ENCODE results near the gene TARDBP.
"Not testable (repeated sequence)": the region's sequence is repeated elsewhere in the genome, so short reads cannot be mapped to it uniquely, and the experiment has no call there.

The TARDBP gene

GRCh38 chr1:11012260-11013159 lies at the start of gene TARDBP:
TSS of gene TARDBP (plus strand) at chr1:11012654. CDS start at chr1:11013728, 1,074 bp downstream.
- peak; percentile 33 to 87 for DNase-seq

DNA sequence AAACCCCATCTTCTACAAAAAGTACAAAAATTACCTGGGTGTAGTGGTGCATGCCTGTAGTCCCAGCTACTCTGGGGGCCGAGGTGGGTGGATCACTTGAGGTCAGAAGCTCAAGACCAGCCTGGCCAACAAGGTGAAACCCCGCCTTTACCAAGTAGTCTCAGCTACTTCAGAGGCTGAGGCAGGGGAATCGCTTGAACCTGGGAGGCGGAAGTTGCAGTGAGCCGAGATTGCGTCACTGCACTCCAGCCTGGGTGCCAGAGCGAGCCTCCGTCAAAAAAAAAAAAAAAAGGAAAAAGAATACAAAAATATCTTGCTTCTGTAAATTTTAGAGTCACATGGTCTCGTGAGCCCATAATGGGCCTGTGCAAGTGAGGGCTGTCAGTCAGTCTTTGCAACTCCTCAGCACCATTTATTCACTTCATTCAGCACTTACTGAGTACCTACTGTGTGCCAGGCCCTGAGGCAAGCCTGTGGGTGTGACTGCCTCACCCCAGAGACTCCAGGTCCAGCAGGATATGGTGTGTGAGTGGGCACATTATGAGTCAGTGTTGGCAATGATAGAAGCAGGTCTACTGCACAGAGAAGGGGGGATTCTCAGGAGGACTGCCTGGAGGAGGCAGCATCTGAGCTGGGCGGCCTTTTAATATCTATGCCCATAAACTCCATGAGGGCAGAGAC lies 46.8 kb upstream of the TARDBP start:
- DNase-seq = no peak

DNA sequence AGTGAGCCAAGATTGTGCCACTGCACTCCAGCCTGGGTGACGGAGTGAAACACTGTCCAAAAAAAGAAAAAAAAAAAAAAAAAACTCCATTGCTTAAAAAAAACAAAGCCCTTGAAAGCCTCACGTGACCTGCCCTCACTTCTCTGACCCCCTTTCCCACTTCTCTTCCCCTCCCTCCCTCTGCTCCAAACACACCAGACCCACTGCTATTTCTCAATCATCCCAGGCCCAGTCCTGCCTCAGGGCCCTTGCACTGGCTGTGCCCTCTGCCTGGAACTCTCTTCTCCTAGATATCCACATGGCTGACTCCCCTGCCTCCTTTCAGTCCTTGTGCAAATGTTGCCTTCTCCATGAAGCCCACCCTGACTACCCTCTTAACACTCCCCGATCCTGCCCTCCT lies 45.4 kb upstream of the TARDBP start:
- no peak for DNase-seq

GRCh38 chr1:10968411-10968826 lies 44.0 kb upstream of the TARDBP start:
- DNase-seq = no peak

- no peak for DNase-seq
These were observed 43.0 kb upstream of the TARDBP start for GRCh38 chr1:10969267-10969970.

DNA sequence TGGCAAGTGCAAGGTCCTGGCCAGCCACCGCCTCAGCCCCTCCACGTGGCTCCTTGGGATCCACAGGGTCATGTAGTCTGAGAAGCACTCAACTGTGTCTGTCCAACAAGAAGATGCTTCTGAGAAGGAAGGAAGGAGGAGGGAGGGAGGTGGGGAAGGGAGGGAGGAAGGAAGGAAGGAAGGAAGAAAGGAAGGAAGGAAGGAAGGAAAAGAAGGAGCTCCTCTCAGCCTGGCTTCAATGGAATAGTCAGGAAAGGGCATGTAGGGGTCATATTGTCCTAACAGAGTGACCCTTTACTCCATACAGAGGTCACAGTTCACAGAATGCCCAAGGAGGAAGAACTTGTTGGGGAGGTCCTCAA lies 42.5 kb upstream of the TARDBP start:
- DNase-seq = no peak

GRCh38 chr1:10973552-10973951 lies 38.9 kb upstream of the TARDBP start:
- DNase-seq = no peak

DNA sequence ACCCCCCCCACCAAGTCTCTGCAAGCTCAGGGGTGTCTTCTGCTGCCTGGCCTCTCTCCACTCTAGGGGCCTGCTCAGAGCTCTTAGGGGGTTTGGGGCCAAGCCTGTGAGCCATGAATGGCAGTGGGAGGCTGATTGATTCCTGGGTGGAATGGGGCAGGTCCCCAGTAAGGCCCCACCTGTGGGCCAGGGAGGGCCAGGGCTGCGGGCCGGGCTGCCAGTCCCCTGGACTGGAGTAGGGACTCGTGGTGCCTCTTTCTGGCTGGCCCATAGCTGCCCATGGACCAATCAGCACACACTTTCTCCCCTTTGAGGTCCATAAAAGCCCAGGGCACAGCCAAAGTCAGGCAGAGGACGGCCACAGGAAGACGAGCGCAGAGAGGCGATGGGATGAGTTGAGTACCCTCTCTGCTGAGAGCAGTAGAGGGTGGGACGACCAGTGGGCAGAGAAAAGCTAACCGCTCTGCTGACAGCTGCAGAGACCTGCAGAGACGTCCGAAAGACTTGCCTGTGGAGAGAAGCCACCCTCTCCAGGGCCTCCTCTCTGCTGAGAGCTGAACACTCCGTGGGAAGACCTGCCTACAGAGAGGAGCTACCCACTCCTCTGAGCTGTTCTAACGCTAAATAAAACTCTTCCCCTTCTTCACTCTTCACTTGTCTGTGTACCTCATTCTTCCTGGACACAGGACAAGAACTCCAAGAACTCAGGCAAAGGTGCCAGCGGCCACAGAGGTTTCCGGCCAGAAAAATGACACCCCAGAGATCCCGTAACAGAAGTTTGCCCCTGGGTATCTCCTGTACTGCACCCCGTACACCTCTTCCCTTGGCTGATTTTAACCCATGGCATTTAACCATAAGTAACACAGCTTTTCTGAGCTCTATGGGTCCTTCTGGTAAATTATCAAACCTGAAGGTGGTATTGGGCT lies 38.2 kb upstream of the TARDBP start:
- DNase-seq = no peak

GRCh38 chr1:10975567-10976326 lies 36.7 kb upstream of the TARDBP start:
- DNase-seq = no peak

DNA sequence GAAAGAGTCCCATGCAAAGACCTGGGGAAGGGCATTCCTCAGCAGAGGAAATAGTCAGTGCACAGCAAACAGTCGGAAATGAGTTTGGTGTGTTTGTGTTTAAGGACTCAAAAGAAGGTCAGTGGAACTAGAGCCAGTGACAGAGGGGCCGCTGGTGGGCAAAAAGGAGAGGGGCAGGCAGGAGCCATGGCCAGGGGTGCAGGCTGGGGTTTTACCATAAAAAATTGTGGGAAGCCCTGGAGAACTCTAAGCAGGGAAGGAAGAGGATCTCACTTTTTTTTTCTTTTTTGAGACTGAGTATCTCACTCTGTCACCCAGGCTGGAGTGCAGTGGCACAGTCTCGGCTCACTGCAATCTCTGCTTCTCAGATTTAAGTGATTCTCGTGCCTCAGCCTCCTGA lies 33.7 kb upstream of the TARDBP start:
- no peak for DNase-seq

GRCh38 chr1:10979483-10979920 lies 33.0 kb upstream of the TARDBP start:
- DNase-seq = no peak

- DNase-seq = no peak
These were observed 32.3 kb upstream of the TARDBP start for GRCh38 chr1:10980094-10980577.

GRCh38 chr1:10980841-10981727 lies 31.4 kb upstream of the TARDBP start:
- no peak for DNase-seq

DNA sequence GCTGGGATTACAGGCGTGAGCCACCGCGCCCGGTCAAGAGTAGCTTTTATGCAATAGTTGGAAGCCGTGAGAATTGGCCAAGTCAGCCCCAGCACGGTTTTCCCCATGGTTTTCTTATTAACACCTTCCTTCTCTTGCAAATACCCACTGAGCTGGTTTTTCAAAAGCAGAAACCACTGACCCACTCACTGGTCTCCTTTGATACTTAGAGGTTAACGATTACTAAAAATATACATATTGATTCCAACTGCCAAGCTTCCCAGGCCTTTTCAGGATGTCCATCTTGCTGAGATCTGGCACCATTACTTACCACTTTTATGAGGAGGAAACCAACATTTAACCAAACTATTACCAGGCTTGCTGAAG lies 25.9 kb upstream of the TARDBP start:
- no peak for DNase-seq

DNA sequence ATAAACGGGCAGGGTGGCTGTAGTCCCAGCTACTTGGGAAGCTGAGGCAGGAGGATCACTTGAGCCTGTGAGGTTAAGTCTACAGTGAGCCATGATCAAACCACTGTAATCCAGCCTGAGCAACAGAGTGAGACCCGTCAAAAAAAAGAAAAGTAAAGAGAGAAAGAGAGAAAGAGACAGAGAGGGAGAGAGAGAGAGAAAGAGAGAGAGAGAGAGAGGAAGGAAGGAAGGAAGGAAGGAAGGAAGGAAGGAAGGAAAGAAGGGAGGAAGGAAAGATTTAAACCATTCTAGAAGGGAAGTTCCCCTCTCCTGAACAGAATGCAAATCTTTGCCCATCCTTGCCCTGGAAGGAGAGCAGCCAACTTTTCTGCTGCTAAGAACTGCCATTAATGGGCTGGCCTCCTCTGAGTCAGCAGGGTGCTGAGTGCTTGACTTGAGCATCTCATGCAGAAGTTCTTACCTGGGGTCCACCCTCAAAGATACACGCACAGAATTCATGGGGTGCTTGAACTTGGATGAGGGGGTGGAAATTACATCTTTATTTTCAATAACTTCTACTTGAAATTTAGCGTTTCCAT lies 24.5 kb upstream of the TARDBP start:
- DNase-seq = no peak

GRCh38 chr1:10989095-10989494 lies 23.4 kb upstream of the TARDBP start:
- DNase-seq = no peak

GRCh38 chr1:10989920-10990516 lies 22.4 kb upstream of the TARDBP start:
- DNase-seq = not testable (repeated sequence)

DNA sequence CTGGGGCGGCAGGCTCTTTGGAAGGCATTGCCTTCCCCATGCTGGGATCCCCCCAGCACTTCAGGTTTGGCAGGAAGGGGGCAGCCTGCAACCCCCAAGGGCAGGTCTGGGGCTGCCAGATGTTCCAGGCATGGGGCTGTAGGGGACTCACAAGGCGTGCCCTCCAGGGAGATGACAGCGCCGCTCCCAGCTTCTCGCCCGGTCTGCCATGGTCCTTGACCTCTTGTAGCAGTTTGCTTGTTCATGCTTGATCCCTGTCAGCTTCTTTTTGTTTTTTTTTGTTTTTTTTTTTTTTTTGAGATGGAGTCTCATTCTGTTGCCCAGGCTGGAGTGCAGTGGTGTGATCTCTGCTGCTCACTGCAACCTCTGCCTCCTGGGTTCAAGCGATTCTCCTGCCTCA lies 21.6 kb upstream of the TARDBP start:
- DNase-seq = no peak

DNA sequence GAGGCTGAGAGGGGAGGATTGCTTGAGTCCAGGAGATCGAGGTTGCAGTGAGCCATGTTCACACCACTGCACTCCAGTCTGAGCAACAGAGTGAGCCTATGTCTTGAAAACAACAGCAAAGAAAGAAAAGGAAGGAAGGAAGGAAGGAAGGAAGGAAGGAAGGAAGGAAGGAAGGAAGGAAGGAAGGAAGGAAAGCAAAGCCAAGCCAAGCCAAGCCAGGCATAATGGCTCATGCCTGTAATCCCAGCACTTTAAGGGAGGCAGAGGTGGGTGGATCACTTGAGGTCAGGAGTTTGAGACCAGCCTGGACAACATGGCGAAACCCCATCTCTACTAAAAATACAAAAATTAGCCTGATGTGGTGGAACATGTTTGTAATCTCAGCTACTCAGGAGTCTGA lies 20.4 kb upstream of the TARDBP start:
- not testable (repeated sequence) for DNase-seq

DNA sequence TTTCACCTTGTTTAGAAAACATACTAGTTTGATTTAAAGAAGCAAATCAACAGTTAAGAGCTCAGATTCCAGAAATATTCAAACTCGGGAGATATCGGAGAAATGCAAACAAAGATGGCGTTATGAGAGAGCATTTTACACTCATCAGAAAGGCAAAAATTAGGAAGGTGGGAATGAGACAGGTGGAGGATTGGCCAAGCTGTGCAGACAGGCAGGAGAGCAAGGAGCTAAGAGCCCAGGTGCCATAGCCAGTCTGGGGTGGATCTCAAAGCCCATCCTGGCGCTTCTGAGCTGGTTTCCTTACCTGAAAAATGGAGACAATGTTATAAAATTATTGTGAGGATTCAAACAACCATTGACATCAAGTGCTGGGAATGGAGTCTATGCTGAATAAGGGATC lies 19.6 kb upstream of the TARDBP start:
- no peak for DNase-seq

All from SW 1271 (cell line).